K562 (cell line): ENCODE results near the gene KISS1. TPM values are rescaled to one million over a fixed set of nuclear protein-coding genes. Genes with fewer than 3 reads are reported as not detected.

Experiments used
- ATAC-seq: fragments of 200-7000 bp; cut with Tn5 transposase; 3 replicates; pipeline ENCODE4 v1.9.1; 2020; ENCODE audit warnings: moderate library complexity
- BruUV-seq: library from RNA; stranded (reverse); fragments of 400-500 nt; replicated peaks from 2 replicates; lab custom pipeline; 2021; lab: Mats Ljungman, UMichigan
- CTCF ChIA-PET: fragments of 300-600 bp; formaldehyde crosslinking; extraction: SDS; loops from one replicate; lab custom pipeline; 2021; ENCODE audit warnings: low intra/inter-chr PET ratio; lab: Yijun Ruan, JAX
- POLR2A ChIA-PET: fragments of 300-600, 350-650 bp; sonication (Branson Sonifier 250); formaldehyde crosslinking; extraction: SDS; loops from one replicate; lab custom pipeline; 2021; ENCODE audit warnings: antibody characterized with exemption, inconsistent platforms; lab: Yijun Ruan, JAX
- DNase-seq, 4 experiments: peaks; one replicate each; pipeline versions ENCODE4 v3.0.0 to v3.0.0-alpha.2; 2011 to 2018; ENCODE audit warnings: low spot score in 3 of 4, mixed read lengths in 3 of 4; ENCODE audit errors: extremely low read depth in 1 of 4
- FAIRE-seq: peaks from 2 replicates; lab custom pipeline; 2011; peaks lifted over from hg19 to GRCh38; lab: Jason Lieb, UNC
- H2AFZ ChIP-seq: 2 replicates; pipeline ENCODE4 v1.6.0; 2011; ENCODE audit warnings: low read depth, low read length, control low read depth, inconsistent platforms
- H3K27ac ChIP-seq: fragments of 200-600 bp; 3 replicates; pipeline ENCODE4 v1.8.0; 2011; ENCODE audit warnings: low read depth, mild to moderate bottlenecking, control low read depth, inconsistent platforms, low read length, moderate library complexity, mixed read lengths; ENCODE audit errors: extremely low read depth
- H3K27me3 ChIP-seq, 2 experiments: fragments of 300-600 bp in 1 of 2; 2 replicates in 1 of 2; 3 replicates in 1 of 2; pipeline versions ENCODE4 v1.6.0 to v1.8.0; 2011; ENCODE audit warnings: inconsistent platforms in 2 of 2, low read length in 2 of 2, mild to moderate bottlenecking in 1 of 2, mixed read lengths in 1 of 2, moderate library complexity in 1 of 2; ENCODE audit not compliant: control insufficient read depth in 2 of 2, insufficient read depth in 2 of 2
- H3K36me3 ChIP-seq: fragments of 300-600 bp; 3 replicates; pipeline ENCODE4 v1.8.0; 2011; ENCODE audit warnings: mild to moderate bottlenecking, low read length, inconsistent platforms; ENCODE audit not compliant: control insufficient read depth, insufficient read depth
- H3K4me1 ChIP-seq, 2 experiments: fragments of 200-600 bp in 1 of 2; replicated peaks in 1 of 2; 2 replicates in 1 of 2; 3 replicates in 1 of 2; pipeline versions ENCODE4 v1.5.1 to v1.8.0; 2011; ENCODE audit warnings: inconsistent platforms in 2 of 2, low read length in 2 of 2, mild to moderate bottlenecking in 1 of 2, mixed read lengths in 1 of 2, moderate library complexity in 1 of 2; ENCODE audit not compliant: control insufficient read depth in 2 of 2, insufficient read depth in 2 of 2
- H3K4me2 ChIP-seq: 2 replicates; pipeline ENCODE4 v1.6.1; 2011; ENCODE audit warnings: low read length, control low read depth, inconsistent platforms, mixed read lengths; ENCODE audit not compliant: insufficient read depth
- H3K4me3 ChIP-seq: fragments of 200-600 bp; sonication (generic), shearing (Covaris generic); 2 replicates; pipeline ENCODE4 v1.5.1; 2016; ENCODE audit warnings: control low read depth, inconsistent platforms
- H3K79me2 ChIP-seq: fragments of 200-600 bp; 3 replicates; pipeline ENCODE4 v1.8.0; 2011; ENCODE audit warnings: low read length, inconsistent platforms; ENCODE audit not compliant: control insufficient read depth, insufficient read depth
- H3K9ac ChIP-seq, 2 experiments: 2 replicates each; pipeline versions ENCODE4 v1.6.0 to v1.6.1; 2011; ENCODE audit warnings: low read depth in 2 of 2, low read length in 2 of 2, control low read depth in 1 of 2, inconsistent platforms in 1 of 2, mild to moderate bottlenecking in 1 of 2, mixed read lengths in 1 of 2; ENCODE audit not compliant: insufficient read depth in 1 of 2
- H3K9me1 ChIP-seq: one replicate; pipeline ENCODE4 v1.6.0; 2011; ENCODE audit warnings: inconsistent platforms, mild to moderate bottlenecking, low read length, moderate library complexity; ENCODE audit not compliant: control insufficient read depth, insufficient read depth
- H3K9me3 ChIP-seq: replicated peaks from 2 replicates; pipeline ENCODE4 v1.5.1; 2011; ENCODE audit warnings: low read depth, low read length, inconsistent platforms; ENCODE audit not compliant: control insufficient read depth, insufficient read depth
- H4K20me1 ChIP-seq: replicated peaks from 2 replicates; pipeline ENCODE4 v1.6.1; 2011; ENCODE audit warnings: low read length, inconsistent platforms, mixed read lengths; ENCODE audit not compliant: control insufficient read depth, insufficient read depth
- CBFB ChIP-seq: sonication (generic); formaldehyde crosslinking; IDR thresholded peaks from 2 replicates; pipeline ENCODE4 v1.4.0; 2020; ENCODE audit warnings: mild to moderate bottlenecking, missing genetic modification reagents
- CC2D1A ChIP-seq: fragments of 450-650 bp; IDR thresholded peaks from 2 replicates; pipeline ENCODE4 v1.6.1; 2017; ENCODE audit warnings: mild to moderate bottlenecking
- CEBPB ChIP-seq: fragments of 450-650 bp; IDR thresholded peaks from 2 replicates; pipeline ENCODE4 v1.6.1; 2016; ENCODE audit warnings: missing genetic modification characterization, missing compliant biosample characterization
- FOXA3 ChIP-seq, 2 experiments: fragments of 450-650 bp in 1 of 2; sonication (generic) in 1 of 2; formaldehyde crosslinking; IDR thresholded peaks in 1 of 2; conservative IDR thresholded peaks in 1 of 2; 2 replicates each; pipeline versions ENCODE4 v1.4.0 to v1.8.0; 2020 to 2022; ENCODE audit warnings: mild to moderate bottlenecking in 2 of 2, missing genetic modification reagents in 1 of 2
- NELFE ChIP-seq: IDR thresholded peaks from 2 replicates; pipeline ENCODE4 v1.6.1; 2011; ENCODE audit warnings: mild to moderate bottlenecking; ENCODE audit not compliant: insufficient read depth, insufficient read length
- PHF20 ChIP-seq: fragments of 450-650 bp; IDR thresholded peaks from 2 replicates; pipeline ENCODE4 v1.6.1; 2018; ENCODE audit not compliant: partially characterized antibody
- POLR2B ChIP-seq: fragments of 450-650 bp; IDR thresholded peaks from 2 replicates; pipeline ENCODE4 v1.6.1; 2018; ENCODE audit warnings: low read depth; ENCODE audit not compliant: partially characterized antibody
- REST ChIP-seq, 2 experiments: fragments of 450-650 bp; formaldehyde crosslinking in 1 of 2; IDR thresholded peaks; 2 replicates each; pipeline versions ENCODE4 v1.4.0 to v1.6.1; 2014 to 2020; ENCODE audit warnings: mild to moderate bottlenecking in 2 of 2, borderline replicate concordance in 1 of 2, low read depth in 1 of 2
- WGBS: fragments of 100-300 bp; shearing (Covaris generic); methylation state at CpG from one replicate; pipeline ENCODE4 v1.1.6; 2016; ENCODE audit warnings: low coverage, mixed read lengths; ENCODE audit not compliant: insufficient coverage; ENCODE audit errors: missing lambda C conversion rate; 5-methylcytosine and 5-hydroxymethylcytosine counted together
- in situ Hi-C: fragments of 300-500 bp; cut with MboI; formaldehyde crosslinking; loops from 4 replicates; pipeline ENCODE4 v1.15.0; 2018; ENCODE audit warnings: inconsistent platforms, mixed read lengths
- intact Hi-C: fragments of 100-400 bp; cut with micrococcal nuclease; formaldehyde crosslinking; loops from 2 replicates; pipeline ENCODE4 v1.14.2; 2022
- polyA plus RNA-seq, 8 experiments: library from polyadenylated mRNA; depleted of rRNA in 4 of 8; stranded (reverse) in 5 of 8; unstranded in 3 of 8; fragments of >200 nt; fragmentation: Nextera tagmentation in 2 of 8; fragmentation: Illumina TruSeq in 1 of 8; extraction: Ambion mirVana in 2 of 8; extraction: Trizol in 1 of 8; gene quantifications; 2 replicates each; pipeline versions ENCODE4 v1.2.1 to v1.2.3, GENCODE V29; 2011 to 2014; ENCODE audit warnings: inconsistent platforms in 1 of 8, missing spikeins in 1 of 8
- total RNA-seq, 7 experiments: library from RNA; depleted of rRNA in 6 of 7; stranded (reverse); fragments of >200 nt in 6 of 7; fragmentation: Illumina TruSeq in 2 of 7; extraction: Trizol in 2 of 7; gene quantifications; 2 replicates each; pipeline versions ENCODE4 v1.2.1 to v1.2.3, GENCODE V29; 2011 to 2021; ENCODE audit warnings: low replicate concordance in 1 of 7

The KISS1 gene
- total and polyA plus RNA-seq, 9 of the 15 experiments (the other 6 are each of a cell fraction or from before 2014, with no cell fraction given) = 0.31 TPM; not detected in 8

GRCh38 chr1:204213668-204214662, 17.7 kb upstream of the KISS1 start, which contains the start of gene GOLT1A:
TSS of gene GOLT1A (minus strand) at chr1:204213988. CDS start at chr1:204213906, 82 bp downstream.
- Histone ChIP-seq H3K36me3 (no peaks in the 10 kb centered on the region), H3K27me3 (peaks cover 4 to 21% of the 10 kb centered on the region in 2 experiments; a peak in 2 of 5 replicates), H3K4me3 (no peak within 1 kb of the TSS), H4K20me1 (no peaks in the 10 kb centered on the region), H3K9me1 (no peaks in the 10 kb centered on the region), H3K79me2 (no peaks in the 10 kb centered on the region), H2AFZ (peak within 1 kb of the TSS; percentile 10; the same call in 1 of the 2 replicates), H3K4me2 (peak within 1 kb of the TSS; percentile 42; the same call in 1 of the 2 replicates), H3K27ac (no peak within 1 kb of the TSS), H3K4me1 (peaks cover 0 to 10% of the 10 kb centered on the region in 2 experiments; a peak in 3 of 5 replicates), H3K9me3 (no peaks in the 10 kb centered on the region), H3K9ac (no peak within 1 kb of the TSS)
- CTCF ChIA-PET = interaction anchor here (1.3 to 1.9 kb wide), 2 partner anchors 149 to 153 kb away, joined by 3 to 19 read pairs; no protein-coding TSS in a partner anchor
- FAIRE-seq = peak; percentile 82
- intact Hi-C loops = loop anchor here (1.0 kb wide), 1 partner anchor 149 kb away; no protein-coding TSS in a partner anchor
- BruUV-seq = no TSS peak
- 11% methylated on average over 41 of the region's 41 CpGs for WGBS
- peak; percentile 44 to 71 (median 64) for DNase-seq
- POLR2A ChIA-PET = interaction anchor here (0.5 to 1.4 kb wide), 9 partner anchors 9 to 903 kb away, joined by 3 to 4 read pairs (median 3); no protein-coding TSS in a partner anchor
- ATAC-seq = peak; percentile 90
- in situ Hi-C loops = loop anchor here (5.0 kb wide), 1 partner anchor 148 kb away; no protein-coding TSS in a partner anchor
- TF ChIP-seq REST (IDR thresholded peaks at IDR 0.05; ENCODE audit: borderline replicate concordance) = peak; percentile 80
- TF ChIP-seq REST (CRISPR knock-in tag; IDR thresholded peaks at IDR 0.05; ENCODE audit: low read depth) = no peak
- TF ChIP-seq PHF20 = no peak
- TF ChIP-seq CC2D1A = peak; percentile 30; the same call in 1 of the 2 replicates
- TF ChIP-seq FOXA3 (CRISPR knock-in tag; conservative IDR thresholded peaks at IDR 0.05 in 1 of 2, IDR thresholded peaks at IDR 0.05 in 1 of 2) = peak; percentile 82 to 87
- no peak for TF ChIP-seq POLR2B
- TF ChIP-seq CEBPB (tag) = 0 out of 2 replicates have a peak, but pooled peaks have one; percentile 18
- TF ChIP-seq CBFB = 0 out of 2 replicates have a peak, but pooled peaks have one; percentile 62
- no peak for TF ChIP-seq NELFE
